GM10248 (cell line): ENCODE data around the gene SLC35B4.

ENCODE experiments used
- CTCF ChIA-PET: fragments of 300-600 bp; sonication (Branson Sonifier 250); formaldehyde crosslinking; extraction: SDS; loops from one replicate; lab custom pipeline; 2021; ENCODE audit warnings: antibody characterized with exemption; lab: Yijun Ruan, JAX
- POLR2A ChIA-PET: fragments of 350-650 bp; sonication (Branson Sonifier 250); formaldehyde crosslinking; extraction: SDS; loops from one replicate; lab custom pipeline; 2020; ENCODE audit warnings: antibody characterized with exemption; lab: Yijun Ruan, JAX
- DNase-seq: peaks from one replicate; pipeline ENCODE4 v3.0.0; 2012; ENCODE audit errors: extremely low spot score
- TF ChIP-seq, protein P1 (sequence below): IDR thresholded peaks from 2 replicates; pipeline ENCODE4 v1.5.1; 2012; ENCODE audit warnings: mild to moderate bottlenecking, low read depth; ENCODE audit errors: extremely low read depth, missing control alignments, control extremely low read depth

SLC35B4 gene

DNA sequence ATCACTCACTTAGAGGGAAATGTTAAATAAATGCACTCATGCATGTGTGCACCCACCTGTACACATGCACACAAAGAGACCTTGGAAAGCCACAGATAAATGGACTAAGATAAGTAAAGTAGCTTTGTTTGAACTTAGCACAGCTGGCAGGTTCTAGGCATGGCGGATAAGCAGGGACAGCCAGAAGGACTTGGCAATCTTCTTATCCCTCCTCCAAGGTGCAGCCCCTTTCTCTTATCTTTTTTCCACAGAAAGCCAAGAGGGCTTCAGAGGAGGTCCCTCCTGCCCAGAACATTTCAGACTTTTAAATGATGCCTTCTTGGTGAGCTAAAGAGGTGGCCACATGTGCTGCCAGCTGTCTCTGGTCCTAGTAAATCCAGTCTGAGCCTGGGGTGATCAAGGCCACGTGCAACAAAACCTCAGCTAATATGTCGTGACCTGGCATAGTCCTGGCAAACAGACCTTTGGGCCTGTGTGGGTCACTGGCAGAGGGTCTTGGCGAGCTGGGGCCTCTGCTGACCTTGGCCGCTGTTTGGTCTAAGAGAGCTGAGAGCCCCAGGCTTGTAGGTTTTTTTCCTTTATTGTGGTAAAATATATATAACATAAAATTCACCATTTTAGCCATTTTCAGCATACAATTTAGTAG is 43.2 kb upstream of the SLC35B4 start:
- POLR2A ChIA-PET, result no interaction called here
- CTCF ChIA-PET, result interaction anchor here (1.1 to 1.5 kb wide), 2 partner anchors 9 to 11 kb away, joined by 3 to 4 read pairs; no protein-coding TSS in a partner anchor
- DNase-seq, result no peak
- TF ChIP-seq, protein P1, sequence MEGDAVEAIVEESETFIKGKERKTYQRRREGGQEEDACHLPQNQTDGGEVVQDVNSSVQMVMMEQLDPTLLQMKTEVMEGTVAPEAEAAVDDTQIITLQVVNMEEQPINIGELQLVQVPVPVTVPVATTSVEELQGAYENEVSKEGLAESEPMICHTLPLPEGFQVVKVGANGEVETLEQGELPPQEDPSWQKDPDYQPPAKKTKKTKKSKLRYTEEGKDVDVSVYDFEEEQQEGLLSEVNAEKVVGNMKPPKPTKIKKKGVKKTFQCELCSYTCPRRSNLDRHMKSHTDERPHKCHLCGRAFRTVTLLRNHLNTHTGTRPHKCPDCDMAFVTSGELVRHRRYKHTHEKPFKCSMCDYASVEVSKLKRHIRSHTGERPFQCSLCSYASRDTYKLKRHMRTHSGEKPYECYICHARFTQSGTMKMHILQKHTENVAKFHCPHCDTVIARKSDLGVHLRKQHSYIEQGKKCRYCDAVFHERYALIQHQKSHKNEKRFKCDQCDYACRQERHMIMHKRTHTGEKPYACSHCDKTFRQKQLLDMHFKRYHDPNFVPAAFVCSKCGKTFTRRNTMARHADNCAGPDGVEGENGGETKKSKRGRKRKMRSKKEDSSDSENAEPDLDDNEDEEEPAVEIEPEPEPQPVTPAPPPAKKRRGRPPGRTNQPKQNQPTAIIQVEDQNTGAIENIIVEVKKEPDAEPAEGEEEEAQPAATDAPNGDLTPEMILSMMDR, result no peak

DNA sequence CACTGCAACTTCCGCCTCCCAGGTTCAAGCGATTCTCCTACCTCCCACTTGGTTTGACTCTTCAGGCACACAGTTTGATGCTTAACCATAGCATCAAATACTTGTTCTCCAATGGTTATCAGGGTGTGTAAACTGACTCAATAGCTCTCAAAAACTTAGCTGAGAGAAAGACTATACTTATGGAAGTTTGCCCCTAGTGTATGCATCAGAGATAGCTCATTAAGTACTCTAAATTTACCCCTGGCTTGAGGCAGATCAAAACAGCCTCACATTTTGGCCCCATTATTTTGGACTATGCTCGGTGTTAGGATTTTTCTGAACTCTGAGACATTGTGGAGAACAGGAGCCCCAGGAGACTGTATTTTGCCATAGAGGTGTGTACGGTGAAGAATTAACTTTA is 40.8 kb upstream of the SLC35B4 start:
- CTCF ChIA-PET, result interaction anchor here (0.7 to 2.0 kb wide), 23 partner anchors 7 to 216 kb away, joined by 3 to 10 read pairs (median 3); partner anchors contain the start of gene SLC35B4
- TF ChIP-seq, protein P1, result no peak

DNA sequence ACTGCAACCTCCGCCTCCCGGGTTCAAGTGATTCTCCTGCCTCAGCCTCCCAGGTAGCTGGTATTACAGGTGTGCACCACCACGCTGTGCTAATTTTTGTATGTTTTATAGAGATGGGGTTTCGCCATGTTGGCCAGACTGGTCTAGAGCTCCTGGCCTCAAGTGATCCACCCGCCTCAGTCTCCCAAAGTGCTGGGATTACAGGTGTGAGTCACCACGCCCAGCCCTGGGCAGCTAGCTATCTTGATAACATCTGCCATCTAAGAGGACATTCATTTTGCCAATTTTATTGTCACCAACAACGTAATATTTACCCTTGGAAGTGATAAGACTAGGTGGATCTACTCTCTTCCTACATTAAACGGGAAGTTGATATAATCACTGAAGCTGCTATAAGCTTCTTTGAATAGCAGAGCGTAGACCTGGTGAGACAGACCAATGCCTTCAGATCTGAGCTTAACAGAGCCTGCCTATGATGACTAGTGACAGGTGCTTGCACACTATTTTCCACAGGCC is 39.7 kb upstream of the SLC35B4 start:
- no peak for DNase-seq
- TF ChIP-seq, protein P1, result no peak
- CTCF ChIA-PET, result interaction anchor here (1.6 to 2.0 kb wide), 4 partner anchors 9 to 25 kb away, joined by 3 to 10 read pairs (median 5); no protein-coding TSS in a partner anchor
- POLR2A ChIA-PET, result no interaction called here

More for the DNA sequence above, 40.8 kb upstream of the SLC35B4 start:
- DNase-seq, result no peak
- POLR2A ChIA-PET, result no interaction called here

DNA sequence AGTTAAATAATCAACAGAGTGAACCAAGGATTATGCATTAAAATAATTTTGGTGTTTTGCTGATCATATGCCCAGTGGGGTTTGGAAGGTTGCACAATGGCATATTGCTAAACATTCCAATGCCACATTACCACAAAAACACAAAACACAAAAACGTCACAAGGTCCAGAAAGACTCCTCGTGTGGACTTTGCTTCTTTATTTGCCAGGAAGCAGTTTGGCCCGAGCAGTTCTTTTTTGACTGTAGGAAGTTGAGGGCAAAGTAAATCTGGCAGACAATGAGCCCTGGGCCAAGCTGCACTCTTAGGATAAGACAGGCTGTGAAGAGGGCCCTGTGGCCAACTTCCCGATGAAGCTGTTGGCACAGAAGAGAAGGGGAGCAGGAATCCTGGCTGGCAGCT is 39.2 kb upstream of the SLC35B4 start:
- ChIA-PET CTCF (interaction anchor here (0.8 kb wide), 1 partner anchor 159 kb away, joined by 3 read pairs; no protein-coding TSS in a partner anchor), POLR2A (no interaction called here)

DNA sequence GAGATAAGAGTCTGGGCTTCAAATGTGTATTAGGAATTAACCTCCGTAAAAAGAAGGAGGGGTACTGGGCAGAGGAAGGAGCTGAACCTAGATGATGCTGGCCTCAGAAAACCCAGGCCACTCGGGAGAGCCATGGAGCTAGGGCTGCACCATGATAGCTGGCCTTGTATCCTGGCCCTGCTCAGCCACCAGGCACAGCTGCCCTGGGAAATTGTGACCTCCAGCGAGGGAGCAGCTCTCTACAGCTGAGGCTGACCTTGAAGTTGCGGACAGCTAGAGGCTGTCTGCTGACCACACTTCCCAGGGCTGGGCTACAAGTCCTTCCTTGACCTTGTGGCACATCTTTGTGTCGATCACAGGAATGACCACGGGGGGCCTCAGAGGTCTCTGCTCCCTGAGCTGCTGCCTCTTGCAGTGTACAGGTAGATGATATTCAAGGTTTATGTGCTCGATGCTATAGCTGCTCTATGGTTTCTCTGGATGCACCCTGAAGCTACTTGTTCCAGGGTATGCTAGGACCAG is 38.3 kb upstream of the SLC35B4 start:
- ChIA-PET POLR2A (interaction anchor here (0.8 kb wide), 1 partner anchor 293 kb away, joined by 9 read pairs; no protein-coding TSS in a partner anchor), CTCF (interaction anchor here (0.8 to 1.5 kb wide), 2 partner anchors 11 to 159 kb away, joined by 3 to 4 read pairs; no protein-coding TSS in a partner anchor)
- DNase-seq, result no peak
- TF ChIP-seq, protein P1, result no peak

More for the DNA sequence above, 39.2 kb upstream of the SLC35B4 start:
- DNase-seq, result no peak
- TF ChIP-seq, protein P1, result no peak

DNA sequence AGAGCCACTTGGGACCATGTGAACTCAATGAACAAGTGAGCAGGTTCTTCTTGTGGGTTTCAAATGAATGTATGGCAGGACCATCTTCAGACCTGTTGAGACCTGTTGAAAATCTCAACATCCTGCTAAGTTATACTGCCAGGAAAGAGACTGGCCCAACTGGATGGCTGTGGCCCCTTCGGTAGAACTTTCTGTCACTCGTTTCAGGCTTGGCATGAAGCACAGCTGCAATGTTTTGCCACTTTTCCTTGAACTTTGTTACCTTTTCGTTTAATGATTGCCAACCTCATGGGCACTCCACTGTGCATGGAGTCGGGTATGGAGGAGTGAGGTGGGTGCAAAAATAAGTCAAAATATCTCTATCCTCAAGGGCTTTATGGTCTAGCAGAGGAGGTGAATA is 36.7 kb upstream of the SLC35B4 start:
- ChIA-PET CTCF (no interaction called here), POLR2A (no interaction called here)
- TF ChIP-seq, protein P1, result no peak
- no peak for DNase-seq
